Esophagus muscularis mucosa (tissue), 4 donors: ENCODE data around the gene SLC29A2.

Experiments
- EP300 ChIP-seq: sonication (generic); formaldehyde crosslinking; IDR thresholded peaks from one replicate; pipeline ENCODE4 v1.6.1; 2017; ENCODE audit warnings: antibody characterized with exemption
- POLR2A ChIP-seq: fragments of 450-650 bp; IDR thresholded peaks from one replicate; pipeline ENCODE4 v1.6.1; 2017; ENCODE audit warnings: antibody characterized with exemption, moderate library complexity, mild to moderate bottlenecking, low read depth
- TF ChIP-seq, protein P1 (sequence below), 3 experiments: fragments of 200-600 bp in 2 of 3; fragments of 450-650 bp in 1 of 3; sonication (generic) in 2 of 3; IDR thresholded peaks; one replicate each; pipeline ENCODE4 v1.5.1; 2017 to 2019; ENCODE audit warnings: antibody characterized with exemption in 3 of 3, mild to moderate bottlenecking in 2 of 3, moderate library complexity in 1 of 3

DNA sequence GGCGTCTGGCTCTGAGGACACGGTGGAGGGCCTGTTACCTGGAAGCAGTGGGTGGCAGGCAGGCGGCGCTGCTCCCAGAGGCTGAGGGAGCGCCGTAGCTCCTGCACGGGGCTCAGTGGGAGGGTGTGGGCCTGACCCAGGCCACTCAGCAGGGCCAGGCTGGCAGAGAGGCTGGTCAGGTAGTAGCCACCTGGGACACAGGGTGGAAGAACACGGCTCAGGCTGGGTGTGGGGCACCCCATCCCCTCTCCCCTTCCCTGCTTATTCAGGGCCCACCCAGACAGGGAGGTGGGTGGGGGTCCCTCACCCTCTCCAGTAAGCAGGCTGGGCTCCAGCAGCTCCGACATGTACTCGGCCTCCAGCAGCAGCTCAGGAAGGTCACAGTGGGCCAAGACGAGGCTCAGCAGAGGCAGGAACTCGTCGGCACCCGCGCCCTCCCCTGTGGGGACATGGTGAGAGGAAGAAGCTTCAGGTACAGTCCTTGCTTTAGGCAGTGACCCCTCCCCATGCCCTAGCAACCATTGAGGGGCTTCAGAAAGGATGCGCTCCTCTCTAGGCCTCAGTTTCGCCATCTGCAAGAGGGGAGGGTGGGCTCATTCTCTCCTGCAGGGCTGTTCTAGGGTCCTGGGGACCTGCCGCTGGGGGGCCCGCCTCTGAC, 38.2 kb downstream of the SLC29A2 start:
- TF ChIP-seq POLR2A (no peak), EP300 (no peak)
- TF ChIP-seq, protein P1, sequence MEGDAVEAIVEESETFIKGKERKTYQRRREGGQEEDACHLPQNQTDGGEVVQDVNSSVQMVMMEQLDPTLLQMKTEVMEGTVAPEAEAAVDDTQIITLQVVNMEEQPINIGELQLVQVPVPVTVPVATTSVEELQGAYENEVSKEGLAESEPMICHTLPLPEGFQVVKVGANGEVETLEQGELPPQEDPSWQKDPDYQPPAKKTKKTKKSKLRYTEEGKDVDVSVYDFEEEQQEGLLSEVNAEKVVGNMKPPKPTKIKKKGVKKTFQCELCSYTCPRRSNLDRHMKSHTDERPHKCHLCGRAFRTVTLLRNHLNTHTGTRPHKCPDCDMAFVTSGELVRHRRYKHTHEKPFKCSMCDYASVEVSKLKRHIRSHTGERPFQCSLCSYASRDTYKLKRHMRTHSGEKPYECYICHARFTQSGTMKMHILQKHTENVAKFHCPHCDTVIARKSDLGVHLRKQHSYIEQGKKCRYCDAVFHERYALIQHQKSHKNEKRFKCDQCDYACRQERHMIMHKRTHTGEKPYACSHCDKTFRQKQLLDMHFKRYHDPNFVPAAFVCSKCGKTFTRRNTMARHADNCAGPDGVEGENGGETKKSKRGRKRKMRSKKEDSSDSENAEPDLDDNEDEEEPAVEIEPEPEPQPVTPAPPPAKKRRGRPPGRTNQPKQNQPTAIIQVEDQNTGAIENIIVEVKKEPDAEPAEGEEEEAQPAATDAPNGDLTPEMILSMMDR (IDR thresholded peaks at IDR 0.05), result no peak
